Measurements from ENCODE around the gene C5orf58.

Gene C5orf58

DNA sequence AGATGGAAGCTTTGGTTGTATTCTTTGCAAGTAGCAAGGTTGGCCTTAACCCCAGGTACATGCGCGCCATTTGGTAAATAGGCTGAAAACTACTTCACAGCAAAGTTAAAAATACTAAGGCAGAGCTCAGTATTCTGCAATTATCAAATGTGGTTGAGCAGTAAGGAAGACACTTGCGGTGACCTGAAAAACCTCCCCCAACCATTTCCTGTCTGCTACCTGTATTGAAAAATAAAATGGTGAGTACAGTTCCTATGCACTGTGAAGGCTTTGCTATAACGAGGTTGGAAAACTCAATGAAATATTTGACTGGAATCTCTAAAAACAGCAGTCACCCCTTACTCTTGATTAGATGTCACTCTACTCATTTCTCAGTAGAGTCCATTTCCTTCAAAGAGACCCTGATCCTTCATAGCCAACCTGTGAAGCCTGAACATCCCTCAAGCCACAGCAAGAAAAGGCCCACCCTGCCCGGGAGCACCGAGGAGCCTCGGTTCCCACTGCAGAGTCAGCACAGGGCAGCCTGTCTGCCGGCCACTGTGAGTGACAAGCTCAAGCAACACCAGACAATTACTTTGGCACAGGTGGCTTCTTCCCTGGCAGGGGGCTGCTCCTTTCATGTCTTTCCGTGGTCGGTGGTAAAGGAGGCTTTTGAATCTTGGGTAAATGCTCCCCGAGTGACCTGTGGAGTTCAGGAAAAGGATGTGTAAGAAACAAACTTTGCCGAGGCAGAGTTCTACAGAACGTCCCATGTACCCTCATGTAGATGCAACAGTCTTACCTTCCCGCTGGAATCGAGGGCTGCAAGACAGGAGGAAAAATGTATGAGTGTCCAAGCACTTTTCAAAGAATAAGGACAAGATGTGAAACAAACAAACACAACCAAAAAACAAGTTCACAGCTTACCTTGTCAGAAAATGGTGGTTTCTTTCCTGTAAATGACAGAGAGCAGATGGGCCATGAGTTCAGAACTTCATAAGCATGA, 29.6 kb downstream of the C5orf58 start:
- Histone ChIP-seq H3K9ac (no peak overlapping the region), H3K27me3 (no peaks in the 10 kb centered on the region), H3K4me1 (peaks cover 5 to 12% (median 6%) of the 10 kb centered on the region in 10 experiments), H3K36me3 (peaks cover 99 to 100% (median 100%) of the 10 kb centered on the region in 11 experiments), H4K20me1 (peaks cover 0 to 94% (median 63%) of the 10 kb centered on the region in 11 experiments; a peak in 17 of 22 replicates), H3K4me3 (no peak overlapping the region), H3K9me3 (replicated peaks in 1 of 11) (no peaks in the 10 kb centered on the region), H3K27ac (no peak overlapping the region), H3K4me2 (no peak overlapping the region)
- no peak for TF ChIP-seq Cebpa-rat (IDR thresholded peaks at IDR 0.05)

DNA sequence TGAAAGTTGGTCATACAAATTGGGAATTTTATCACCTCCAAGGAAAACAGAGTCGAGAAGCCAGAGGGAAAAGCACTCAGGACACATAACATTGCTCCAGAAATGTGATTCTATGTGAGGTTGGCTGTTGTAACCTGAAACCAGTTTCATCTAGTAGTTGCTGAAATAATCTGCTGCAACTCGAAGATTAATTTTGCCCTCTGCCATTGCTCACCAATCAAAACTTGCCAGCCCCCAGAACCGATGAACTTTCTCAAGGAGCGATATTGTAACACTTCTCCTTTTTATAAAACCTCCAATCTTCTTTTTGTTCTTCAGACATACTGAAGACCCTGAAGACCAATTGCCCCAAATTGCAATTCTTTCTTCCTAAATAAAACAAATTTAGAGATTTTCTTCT, 31.1 kb downstream of the C5orf58 start:
- Histone ChIP-seq H4K20me1 (peaks cover 0 to 92% (median 64%) of the 10 kb centered on the region in 11 experiments; a peak in 17 of 22 replicates), H3K4me3 (no peak overlapping the region), H3K36me3 (peaks cover 89 to 100% (median 98%) of the 10 kb centered on the region in 11 experiments), H3K4me1 (peaks cover 20 to 27% (median 22%) of the 10 kb centered on the region in 10 experiments), H3K4me2 (no peak overlapping the region), H3K9ac (no peak overlapping the region), H3K27ac (no peak overlapping the region), H3K9me3 (replicated peaks in 1 of 11) (no peaks in the 10 kb centered on the region), H3K27me3 (no peaks in the 10 kb centered on the region)
- no peak for TF ChIP-seq Cebpa-rat (IDR thresholded peaks at IDR 0.05)

DNA sequence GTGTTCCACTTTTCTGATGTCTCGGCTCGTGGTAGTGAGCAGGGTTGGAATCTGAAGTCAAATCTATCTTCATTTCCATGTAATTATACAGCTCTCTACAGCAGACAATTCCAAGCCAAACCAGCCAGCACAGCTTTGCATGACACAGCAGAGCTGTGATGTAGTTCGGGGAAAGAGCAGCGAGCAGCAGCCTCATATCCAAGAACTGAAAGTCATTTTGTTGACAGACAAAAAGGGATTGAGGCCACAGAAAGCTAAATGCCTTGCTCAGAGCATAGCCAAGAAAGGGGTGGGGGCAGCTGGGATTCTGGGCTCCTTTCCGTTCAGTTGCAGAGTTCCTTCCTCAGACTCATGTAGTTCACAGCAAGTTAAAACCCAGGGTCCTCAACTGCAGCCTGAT, 32.7 kb downstream of the C5orf58 start:
- Histone ChIP-seq H3K9ac (no peak overlapping the region), H3K27me3 (no peaks in the 10 kb centered on the region), H3K9me3 (replicated peaks in 1 of 11) (no peaks in the 10 kb centered on the region), H3K4me3 (no peak overlapping the region), H3K27ac (peak overlapping the region in 1 of 11 experiments; percentile 6; a peak in 1 of 22 replicates), H3K4me2 (no peak overlapping the region), H3K4me1 (peaks cover 33 to 43% (median 37%) of the 10 kb centered on the region in 10 experiments), H4K20me1 (peaks cover 0 to 87% (median 61%) of the 10 kb centered on the region in 11 experiments; a peak in 19 of 22 replicates), H3K36me3 (peaks cover 87 to 100% (median 97%) of the 10 kb centered on the region in 11 experiments)
- no peak for TF ChIP-seq Cebpa-rat (IDR thresholded peaks at IDR 0.05)

DNA sequence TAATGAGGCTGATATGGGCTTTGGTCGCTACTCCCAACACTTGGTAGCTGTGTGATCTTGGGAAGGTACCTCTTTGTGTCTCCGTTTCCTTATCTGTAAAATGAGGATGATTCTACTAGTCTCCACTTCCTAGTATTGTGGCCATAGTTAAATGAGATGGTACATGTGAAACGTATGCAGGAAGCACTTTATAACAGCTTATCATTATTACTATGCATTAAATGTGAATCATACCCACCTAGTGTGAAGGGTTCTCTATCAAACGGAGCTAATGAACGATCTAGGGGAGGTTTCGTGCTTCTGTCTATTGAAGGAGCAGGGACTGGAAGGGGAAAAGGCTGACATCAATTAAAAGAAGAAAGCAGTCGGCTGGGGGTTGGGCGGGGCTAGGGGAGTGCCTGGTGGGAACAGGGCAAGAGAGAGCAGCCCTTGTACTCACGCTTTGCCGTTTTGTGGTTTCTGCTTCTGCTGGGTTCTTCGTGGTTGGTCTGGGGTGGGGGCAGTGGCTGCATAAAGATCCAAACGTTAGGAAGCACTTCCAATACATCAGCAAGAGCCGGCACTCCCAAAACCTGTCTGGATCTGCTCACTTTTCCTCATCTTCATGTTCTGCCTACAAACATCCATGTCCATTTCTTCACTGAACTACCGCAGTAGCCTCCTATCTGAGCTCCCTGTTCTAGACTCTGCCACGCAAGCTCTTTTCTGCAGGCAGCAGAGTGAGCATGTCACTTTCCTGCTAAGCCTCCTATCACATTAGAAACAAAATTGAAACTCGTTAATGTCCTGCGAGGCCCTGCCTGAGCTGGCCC, 34.0 kb downstream of the C5orf58 start:
- no peak for TF ChIP-seq Cebpa-rat (IDR thresholded peaks at IDR 0.05)
- Histone ChIP-seq H3K27me3 (no peaks in the 10 kb centered on the region), H3K4me1 (peaks cover 33 to 56% (median 47%) of the 10 kb centered on the region in 10 experiments), H3K4me3 (no peak overlapping the region), H3K27ac (peak overlapping the region in 8 of 11 experiments; percentile 3 to 41 (median 24); a peak in 7 of 22 replicates), H3K9me3 (replicated peaks in 1 of 11) (no peaks in the 10 kb centered on the region), H3K9ac (peak overlapping the region in 8 of 11 experiments; percentile 4 to 49 (median 29); a peak in 10 of 22 replicates), H4K20me1 (peaks cover 0 to 87% (median 64%) of the 10 kb centered on the region in 11 experiments; a peak in 18 of 22 replicates), H3K36me3 (peaks cover 87 to 100% (median 97%) of the 10 kb centered on the region in 11 experiments), H3K4me2 (peak overlapping the region in 10 of 11 experiments; percentile 11 to 84 (median 36); a peak in 20 of 22 replicates)

DNA sequence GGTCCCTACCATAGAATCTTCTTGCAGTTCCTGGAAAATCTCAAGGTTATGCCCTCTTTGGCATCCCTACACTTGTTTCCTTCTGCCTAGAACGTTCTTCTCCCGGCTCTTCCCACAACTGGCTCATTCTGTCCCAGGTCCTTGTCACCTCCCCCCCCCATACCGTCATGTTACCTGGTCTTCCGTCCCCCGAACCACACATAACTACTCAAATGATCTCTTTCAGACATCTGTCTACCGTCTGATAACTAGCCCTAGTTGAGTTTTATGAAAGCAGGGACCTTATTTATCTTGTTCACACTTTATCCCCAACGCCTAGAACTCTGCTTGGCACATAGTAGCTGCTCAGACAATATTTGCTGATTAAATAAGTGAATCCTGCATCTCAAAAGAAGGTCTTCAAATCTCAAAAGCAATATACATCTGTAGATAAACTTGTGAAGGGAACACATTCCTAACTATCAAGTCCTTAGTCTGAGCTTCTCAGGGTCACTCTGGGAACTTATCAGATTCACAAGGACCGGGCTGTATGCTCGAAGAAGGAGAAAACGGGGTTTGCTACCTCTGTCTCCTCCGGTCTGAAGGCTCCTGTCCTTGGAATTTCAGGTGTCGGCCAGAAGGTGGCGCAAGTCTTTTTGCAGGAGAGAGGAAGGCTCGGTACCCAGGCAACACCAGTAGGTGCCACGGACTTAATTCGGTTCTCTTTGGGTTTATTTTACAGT, 34.8 kb downstream of the C5orf58 start:
- Histone ChIP-seq H3K4me3 (no peak overlapping the region), H3K4me1 (peaks cover 33 to 64% (median 50%) of the 10 kb centered on the region in 10 experiments)

DNA sequence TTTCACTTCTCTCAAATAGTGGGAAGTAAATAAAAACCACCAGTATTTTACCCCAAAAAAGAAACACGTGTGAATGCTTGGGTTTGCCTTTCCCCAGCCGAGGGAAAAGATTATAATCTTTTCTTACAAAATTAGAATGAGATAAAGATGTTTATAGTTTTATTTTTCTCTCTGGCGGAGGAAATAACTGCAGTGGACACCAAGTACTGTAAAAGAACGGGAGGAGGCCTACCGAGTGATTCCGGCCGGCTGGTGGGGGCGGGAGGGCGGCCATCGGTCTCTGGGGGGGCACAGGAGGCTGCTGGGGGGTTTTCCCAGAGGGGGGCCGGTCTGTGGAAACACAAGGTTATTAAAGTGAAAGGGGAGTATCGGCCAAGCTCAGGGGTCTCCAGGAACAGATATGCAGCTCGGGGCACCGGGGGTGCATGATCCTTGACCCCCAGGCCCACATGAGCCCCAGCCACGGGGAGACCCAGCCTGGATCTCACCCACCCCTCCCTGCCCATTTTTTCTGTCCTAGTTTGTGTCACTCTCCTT, 35.4 kb downstream of the C5orf58 start:
- H4K20me1 ChIP-seq, result peaks cover 0 to 81% (median 62%) of the 10 kb centered on the region in 11 experiments; a peak in 18 of 22 replicates
- peaks cover 33 to 70% (median 50%) of the 10 kb centered on the region in 10 experiments for H3K4me1 ChIP-seq
- peaks cover 81 to 100% (median 97%) of the 10 kb centered on the region in 11 experiments for H3K36me3 ChIP-seq
- H3K4me2 ChIP-seq, result peak overlapping the region; percentile 33 to 88 (median 79)
- TF ChIP-seq Cebpa-rat (IDR thresholded peaks at IDR 0.05), result no peak
- H3K4me3 ChIP-seq, result peak overlapping the region in 1 of 10 experiments; percentile 38; a peak in 1 of 20 replicates
- H3K27me3 ChIP-seq, result no peaks in the 10 kb centered on the region
- H3K27ac ChIP-seq, result peak overlapping the region in 7 of 11 experiments; percentile 12 to 74 (median 26); a peak in 9 of 22 replicates
- no peaks in the 10 kb centered on the region for H3K9me3 ChIP-seq (replicated peaks in 1 of 11)
- H3K9ac ChIP-seq, result peak overlapping the region in 5 of 11 experiments; percentile 4 to 50 (median 40); a peak in 8 of 22 replicates

More for the DNA sequence above, 34.8 kb downstream of the C5orf58 start:
- H3K9ac ChIP-seq, result peak overlapping the region in 8 of 11 experiments; percentile 4 to 49 (median 34); a peak in 12 of 22 replicates
- no peak for TF ChIP-seq Cebpa-rat (IDR thresholded peaks at IDR 0.05)
- peak overlapping the region; percentile 33 to 88 (median 79); a peak in 21 of 22 replicates for H3K4me2 ChIP-seq
- no peaks in the 10 kb centered on the region for H3K9me3 ChIP-seq (replicated peaks in 1 of 11)
- H3K27ac ChIP-seq, result peak overlapping the region in 8 of 11 experiments; percentile 15 to 41 (median 24); a peak in 10 of 22 replicates
- peaks cover 81 to 100% (median 97%) of the 10 kb centered on the region in 11 experiments for H3K36me3 ChIP-seq
- H4K20me1 ChIP-seq, result peaks cover 0 to 84% (median 63%) of the 10 kb centered on the region in 11 experiments; a peak in 18 of 22 replicates
- no peaks in the 10 kb centered on the region for H3K27me3 ChIP-seq

DNA sequence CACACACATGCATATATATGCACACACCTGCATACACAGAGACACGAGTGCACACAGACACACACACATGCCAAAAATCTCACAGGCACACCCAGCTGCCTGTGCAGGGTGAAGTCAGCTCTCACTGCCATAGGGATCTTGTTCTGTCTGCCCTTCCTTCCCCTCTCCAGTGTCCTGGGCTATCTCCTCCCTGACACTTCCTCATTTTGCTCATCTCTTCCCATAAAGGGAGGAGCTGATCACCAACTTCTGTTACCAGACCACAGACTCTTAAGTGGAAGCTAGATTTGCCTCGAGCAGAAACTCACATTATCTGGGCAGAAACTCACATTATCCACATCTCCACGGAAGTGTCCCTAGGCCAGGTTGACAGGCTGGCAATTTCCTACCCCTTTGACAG, 36.1 kb downstream of the C5orf58 start:
- Histone ChIP-seq H3K9ac (peak overlapping the region in 9 of 11 experiments; percentile 2 to 61 (median 49); a peak in 13 of 22 replicates), H3K9me3 (replicated peaks in 1 of 11) (no peaks in the 10 kb centered on the region), H3K27ac (peak overlapping the region; percentile 10 to 75 (median 62); a peak in 18 of 22 replicates), H3K4me3 (peak overlapping the region in 1 of 10 experiments; percentile 38; a peak in 2 of 20 replicates), H3K36me3 (peaks cover 81 to 100% (median 97%) of the 10 kb centered on the region in 11 experiments), H3K4me1 (peaks cover 33 to 77% (median 51%) of the 10 kb centered on the region in 10 experiments), H4K20me1 (peaks cover 0 to 77% (median 60%) of the 10 kb centered on the region in 11 experiments; a peak in 18 of 22 replicates), H3K27me3 (no peaks in the 10 kb centered on the region), H3K4me2 (peak overlapping the region; percentile 33 to 88 (median 79))
- no peak for TF ChIP-seq Cebpa-rat (IDR thresholded peaks at IDR 0.05)

Data from BLaER1 treated with 17β-estradiol and CSF1 and Interleukin-3, amounts not matched to agents 10 nM and 100 nM (cell line).